DND-41 (cell line): Measurements from ENCODE around the gene L3MBTL4.

Experiments
- ATAC-seq: fragments of 200-7000 bp; cut with Tn5 transposase; 3 replicates; pipeline ENCODE4 v1.9.1; 2021; ENCODE audit warnings: low read depth; ENCODE audit not compliant: insufficient read depth
- DNase-seq: peaks from one replicate; pipeline ENCODE4 v3.0.0-alpha.2; 2020
- H2AFZ ChIP-seq: 2 replicates; pipeline ENCODE4 v1.6.0; 2012; ENCODE audit warnings: low read depth, low read length
- H3K27ac ChIP-seq: 2 replicates; pipeline ENCODE4 v1.5.1; 2012; ENCODE audit warnings: low read length, inconsistent platforms
- H3K27me3 ChIP-seq: fragments of 200-600 bp; sonication (generic); 2 replicates; pipeline ENCODE4 v1.6.0; 2012; ENCODE audit warnings: low read length, mild to moderate bottlenecking, inconsistent platforms; ENCODE audit not compliant: insufficient read depth, poor library complexity
- H3K36me3 ChIP-seq: 2 replicates; pipeline ENCODE4 v1.5.1; 2012; ENCODE audit warnings: low read length, inconsistent platforms; ENCODE audit not compliant: insufficient read depth
- H3K4me1 ChIP-seq: 2 replicates; pipeline ENCODE4 v1.5.1; 2012; ENCODE audit warnings: mild to moderate bottlenecking, low read length; ENCODE audit not compliant: insufficient read depth
- H3K4me2 ChIP-seq: 2 replicates; pipeline ENCODE4 v1.6.0; 2012; ENCODE audit warnings: mild to moderate bottlenecking, moderate library complexity, low read length, inconsistent platforms; ENCODE audit not compliant: insufficient read depth
- H3K4me3 ChIP-seq, 2 experiments: fragments of 200-600 bp in 1 of 2; shearing (Covaris generic) in 1 of 2; 2 replicates each; pipeline ENCODE4 v1.5.1; 2012 to 2016; ENCODE audit warnings: inconsistent platforms in 2 of 2, low read length in 2 of 2, mild to moderate bottlenecking in 2 of 2, low read depth in 1 of 2, moderate library complexity in 1 of 2
- H3K79me2 ChIP-seq: 2 replicates; pipeline ENCODE4 v1.6.0; 2012; ENCODE audit warnings: low read length, inconsistent platforms; ENCODE audit not compliant: insufficient read depth
- H3K9ac ChIP-seq: 2 replicates; pipeline ENCODE4 v1.6.0; 2012; ENCODE audit warnings: low read depth, mild to moderate bottlenecking, inconsistent platforms, low read length, moderate library complexity
- H3K9me3 ChIP-seq: 2 replicates; pipeline ENCODE4 v1.5.1; 2012; ENCODE audit warnings: low read length, moderate library complexity, mild to moderate bottlenecking, inconsistent platforms; ENCODE audit not compliant: insufficient read depth, severe bottlenecking
- H4K20me1 ChIP-seq: 2 replicates; pipeline ENCODE4 v1.6.0; 2012; ENCODE audit warnings: low read length; ENCODE audit not compliant: insufficient read depth
- EZH2 ChIP-seq: IDR thresholded peaks from 3 replicates; pipeline ENCODE4 v1.6.1; 2012; ENCODE audit warnings: borderline replicate concordance, low read depth, mild to moderate bottlenecking, moderate library complexity, low read length, inconsistent platforms; ENCODE audit not compliant: severe bottlenecking
- TF ChIP-seq, protein P1 (sequence below): IDR thresholded peaks from 2 replicates; pipeline ENCODE4 v1.5.1; 2012; ENCODE audit warnings: borderline replicate concordance, low read length, moderate library complexity, mild to moderate bottlenecking; ENCODE audit not compliant: poor library complexity, severe bottlenecking; ENCODE audit errors: extremely low read depth

L3MBTL4 gene

DNA sequence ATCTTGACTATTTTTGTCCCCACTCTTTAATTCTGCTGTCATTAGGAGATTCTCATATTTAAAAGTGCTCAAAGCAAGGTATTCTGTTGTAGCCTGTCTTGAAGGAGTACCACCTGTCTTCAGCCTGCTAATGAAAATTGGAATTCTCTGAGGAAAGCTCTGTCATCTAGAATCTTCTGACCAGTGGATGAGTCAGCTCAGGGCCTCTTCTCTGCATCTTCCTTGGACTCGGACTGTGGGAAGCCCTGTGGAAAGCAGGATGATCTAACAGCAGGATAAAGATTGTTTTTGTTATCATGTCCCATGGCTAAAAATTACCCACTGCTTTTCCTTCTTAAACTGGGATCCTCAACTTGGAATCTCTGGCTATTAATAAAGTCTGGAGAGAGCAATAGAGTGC lies 500.7 kb downstream of the L3MBTL4 start:
- TF ChIP-seq EZH2, result no peak
- TF ChIP-seq, protein P1, sequence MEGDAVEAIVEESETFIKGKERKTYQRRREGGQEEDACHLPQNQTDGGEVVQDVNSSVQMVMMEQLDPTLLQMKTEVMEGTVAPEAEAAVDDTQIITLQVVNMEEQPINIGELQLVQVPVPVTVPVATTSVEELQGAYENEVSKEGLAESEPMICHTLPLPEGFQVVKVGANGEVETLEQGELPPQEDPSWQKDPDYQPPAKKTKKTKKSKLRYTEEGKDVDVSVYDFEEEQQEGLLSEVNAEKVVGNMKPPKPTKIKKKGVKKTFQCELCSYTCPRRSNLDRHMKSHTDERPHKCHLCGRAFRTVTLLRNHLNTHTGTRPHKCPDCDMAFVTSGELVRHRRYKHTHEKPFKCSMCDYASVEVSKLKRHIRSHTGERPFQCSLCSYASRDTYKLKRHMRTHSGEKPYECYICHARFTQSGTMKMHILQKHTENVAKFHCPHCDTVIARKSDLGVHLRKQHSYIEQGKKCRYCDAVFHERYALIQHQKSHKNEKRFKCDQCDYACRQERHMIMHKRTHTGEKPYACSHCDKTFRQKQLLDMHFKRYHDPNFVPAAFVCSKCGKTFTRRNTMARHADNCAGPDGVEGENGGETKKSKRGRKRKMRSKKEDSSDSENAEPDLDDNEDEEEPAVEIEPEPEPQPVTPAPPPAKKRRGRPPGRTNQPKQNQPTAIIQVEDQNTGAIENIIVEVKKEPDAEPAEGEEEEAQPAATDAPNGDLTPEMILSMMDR, result no peak
- Histone ChIP-seq H3K4me3 (no peak overlapping the region), H3K79me2 (no peaks in the 10 kb centered on the region), H4K20me1 (no peaks in the 10 kb centered on the region), H3K4me1 (no peaks in the 10 kb centered on the region), H3K9ac (no peak overlapping the region), H3K27me3 (no peaks in the 10 kb centered on the region), H3K27ac (no peak overlapping the region), H3K36me3 (no peaks in the 10 kb centered on the region), H3K9me3 (no peaks in the 10 kb centered on the region), H2AFZ (no peak overlapping the region), H3K4me2 (no peak overlapping the region)
- no peak for DNase-seq
- no peak for ATAC-seq

DNA sequence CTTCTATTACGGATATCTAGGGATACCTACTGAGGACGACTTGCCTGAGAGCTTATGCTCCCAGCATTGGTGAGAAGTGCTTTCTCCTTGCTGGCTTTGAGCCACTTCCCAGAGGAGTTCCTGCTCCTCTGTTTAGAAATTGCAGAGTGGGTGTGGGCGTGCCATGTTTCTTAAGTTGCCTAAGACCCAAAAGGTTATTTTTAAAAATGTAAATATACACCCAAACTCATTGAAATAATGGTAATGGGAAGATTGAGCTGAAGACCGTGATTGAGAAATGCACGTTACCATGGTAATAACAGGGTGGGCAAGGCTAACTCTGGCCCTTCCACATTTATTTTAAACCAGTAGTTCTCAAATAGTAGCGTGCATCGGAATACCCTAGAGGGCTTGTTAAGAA lies 502.1 kb downstream of the L3MBTL4 start:
- Histone ChIP-seq H3K27ac (no peak overlapping the region), H3K27me3 (no peaks in the 10 kb centered on the region), H3K4me2 (no peak overlapping the region), H3K9ac (no peak overlapping the region), H3K36me3 (no peaks in the 10 kb centered on the region), H3K9me3 (no peaks in the 10 kb centered on the region), H3K4me1 (no peaks in the 10 kb centered on the region), H3K79me2 (no peaks in the 10 kb centered on the region), H4K20me1 (no peaks in the 10 kb centered on the region), H2AFZ (no peak overlapping the region), H3K4me3 (no peak overlapping the region)
- ATAC-seq (no peak), DNase-seq (no peak)
- TF ChIP-seq, protein P1, result no peak
- no peak for TF ChIP-seq EZH2

DNA sequence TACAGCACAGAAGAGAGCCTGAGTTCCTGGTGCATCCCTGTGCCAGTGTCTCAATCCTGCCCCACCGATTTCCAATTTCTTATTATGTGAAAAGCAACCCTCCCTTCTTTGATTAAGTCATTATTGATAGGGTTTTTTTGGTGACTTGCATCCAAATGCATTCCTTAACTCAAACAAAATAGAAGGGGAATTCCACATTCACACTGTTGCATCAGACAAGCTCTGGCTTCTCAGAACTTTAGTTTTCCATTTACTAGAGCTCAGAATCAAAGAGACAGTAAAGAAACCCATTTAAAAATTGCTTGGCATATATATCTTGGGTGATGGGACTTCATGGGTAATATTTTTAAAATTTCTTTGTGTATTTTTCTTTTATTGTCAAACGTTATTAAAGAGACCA lies 505.6 kb downstream of the L3MBTL4 start:
- no peak overlapping the region for H3K27ac ChIP-seq
- H3K4me3 ChIP-seq, result no peak overlapping the region
- H3K9me3 ChIP-seq, result no peaks in the 10 kb centered on the region
- H2AFZ ChIP-seq, result no peak overlapping the region
- TF ChIP-seq EZH2, result no peak
- TF ChIP-seq, protein P1, result no peak
- ATAC-seq, result no peak
- no peak for DNase-seq
- no peaks in the 10 kb centered on the region for H3K4me1 ChIP-seq
- H3K9ac ChIP-seq, result no peak overlapping the region
- H4K20me1 ChIP-seq, result no peaks in the 10 kb centered on the region
- no peaks in the 10 kb centered on the region for H3K27me3 ChIP-seq
- no peaks in the 10 kb centered on the region for H3K79me2 ChIP-seq
- no peak overlapping the region for H3K4me2 ChIP-seq
- no peaks in the 10 kb centered on the region for H3K36me3 ChIP-seq
